CD1c-positive myeloid dendritic cell (primary cell): ENCODE data around the gene CDK16.

ENCODE experiments used
- DNase-seq: peaks from one replicate; pipeline ENCODE4 v3.0.0-alpha.2; 2016; ENCODE audit errors: extremely low spot score

Gene CDK16

GRCh38 chrX:47218280-47218919, at the start of gene CDK16:
Gene CDK16, plus strand, starts transcription at chrX:47218681. Its CDS starts 4,877 bp downstream, at chrX:47223558.
- DNase-seq = peak; percentile 80

GRCh38 chrX:47169273-47169672, 49.2 kb upstream of the CDK16 start:
- no peak for DNase-seq

- DNase-seq = no peak
Observed at GRCh38 chrX:47169726-47170515, 48.6 kb upstream of the CDK16 start.

GRCh38 chrX:47170861-47171692, 47.4 kb upstream of the CDK16 start:
- DNase-seq = no peak

- DNase-seq = no peak
Observed at GRCh38 chrX:47171996-47172395, 46.5 kb upstream of the CDK16 start.

GRCh38 chrX:47172549-47172948, 45.9 kb upstream of the CDK16 start:
- no peak for DNase-seq

- DNase-seq = no peak
Observed at GRCh38 chrX:47172971-47173792, 45.3 kb upstream of the CDK16 start.

- DNase-seq = no peak
Observed at GRCh38 chrX:47174376-47174775, 44.1 kb upstream of the CDK16 start.

GRCh38 chrX:47174846-47175587, 43.5 kb upstream of the CDK16 start:
- no peak for DNase-seq

- no peak for DNase-seq
Observed at GRCh38 chrX:47175588-47175980, 42.9 kb upstream of the CDK16 start.

- no peak for DNase-seq
Observed at GRCh38 chrX:47176101-47176740, 42.3 kb upstream of the CDK16 start.

GRCh38 chrX:47177079-47177478, 41.4 kb upstream of the CDK16 start:
- DNase-seq = no peak

- DNase-seq = no peak
Observed at GRCh38 chrX:47178337-47178736, 40.1 kb upstream of the CDK16 start.

- no peak for DNase-seq
Observed at GRCh38 chrX:47179221-47179927, 39.1 kb upstream of the CDK16 start.

GRCh38 chrX:47179928-47180255, 38.6 kb upstream of the CDK16 start:
- no peak for DNase-seq

- no peak for DNase-seq
Observed at GRCh38 chrX:47180346-47180745, 38.1 kb upstream of the CDK16 start.

GRCh38 chrX:47181301-47181700, 37.2 kb upstream of the CDK16 start:
- DNase-seq = no peak

- DNase-seq = no peak
Observed at GRCh38 chrX:47182106-47182700, 36.3 kb upstream of the CDK16 start.

GRCh38 chrX:47184486-47184885, 34.0 kb upstream of the CDK16 start:
- no peak for DNase-seq

GRCh38 chrX:47185241-47185640, 33.2 kb upstream of the CDK16 start:
- DNase-seq = no peak
